GM06990 (cell line): Measurements from ENCODE around the gene PLA2G2D.

Experiments used
- DNase-seq: peaks from one replicate; pipeline ENCODE4 v3.0.0-alpha.2; 2011; ENCODE audit not compliant: insufficient read length; ENCODE audit errors: extremely low read depth
- H3K27me3 ChIP-seq: replicated peaks from 2 replicates; pipeline ENCODE4 v1.6.0; 2011; ENCODE audit warnings: low read length; ENCODE audit not compliant: control insufficient read depth, insufficient read depth
- H3K36me3 ChIP-seq: 2 replicates; pipeline ENCODE4 v1.5.1; 2011; ENCODE audit warnings: low read length; ENCODE audit not compliant: control insufficient read depth, insufficient read depth
- H3K4me3 ChIP-seq: replicated peaks from 2 replicates; pipeline ENCODE4 v1.5.1; 2011; ENCODE audit warnings: low read depth, mild to moderate bottlenecking, control low read depth, low read length
- CTCF ChIP-seq: IDR thresholded peaks from 2 replicates; pipeline ENCODE4 v1.5.1; 2011; ENCODE audit warnings: low read length, control low read depth, mild to moderate bottlenecking, inconsistent platforms; ENCODE audit not compliant: insufficient read depth, poor library complexity, severe bottlenecking

The PLA2G2D gene

GRCh38 chr1:20107351-20107750 is 12.0 kb downstream of the PLA2G2D start:
- no peak for TF ChIP-seq CTCF
- no peak overlapping the region for H3K4me3 ChIP-seq
- H3K27me3 ChIP-seq = no peaks in the 10 kb centered on the region
- DNase-seq = no peak
- H3K36me3 ChIP-seq = no peaks in the 10 kb centered on the region

- no peak for TF ChIP-seq CTCF
- Histone ChIP-seq H3K27me3 (no peaks in the 10 kb centered on the region), H3K36me3 (no peaks in the 10 kb centered on the region), H3K4me3 (no peak overlapping the region)
- DNase-seq = no peak
These were observed 13.5 kb downstream of the PLA2G2D start for GRCh38 chr1:20105856-20106255.

GRCh38 chr1:20102875-20103274 is 16.5 kb downstream of the PLA2G2D start:
- no peak for DNase-seq

GRCh38 chr1:20100632-20101355 is 18.5 kb downstream of the PLA2G2D start:
- H3K4me3 ChIP-seq = no peak overlapping the region
- TF ChIP-seq CTCF = peak; percentile 85
- peak; percentile 36 for DNase-seq
- H3K36me3 ChIP-seq = no peaks in the 10 kb centered on the region
- H3K27me3 ChIP-seq = no peaks in the 10 kb centered on the region

More at GRCh38 chr1:20102875-20103274, 16.5 kb downstream of the PLA2G2D start:
- Histone ChIP-seq H3K4me3 (no peak overlapping the region), H3K27me3 (no peaks in the 10 kb centered on the region), H3K36me3 (no peaks in the 10 kb centered on the region)
- TF ChIP-seq CTCF = no peak

- no peaks in the 10 kb centered on the region for H3K27me3 ChIP-seq
- H3K36me3 ChIP-seq = no peaks in the 10 kb centered on the region
- DNase-seq = no peak
- TF ChIP-seq CTCF = no peak
- H3K4me3 ChIP-seq = no peak overlapping the region
These were observed 19.8 kb downstream of the PLA2G2D start for GRCh38 chr1:20099533-20099932.

- Histone ChIP-seq H3K36me3 (no peaks in the 10 kb centered on the region), H3K4me3 (no peak overlapping the region), H3K27me3 (no peaks in the 10 kb centered on the region)
- TF ChIP-seq CTCF = no peak
- no peak for DNase-seq
These were observed 22.4 kb downstream of the PLA2G2D start for GRCh38 chr1:20096840-20097447.
